H9 (cell line): ENCODE measurements around the gene ZNF202. TPM values are rescaled to one million over a fixed set of nuclear protein-coding genes. Genes with fewer than 3 reads are reported as not detected.

Experiments
- DNase-seq: peaks from one replicate; pipeline ENCODE4 v3.0.0-alpha.2; 2017
- H2AFZ ChIP-seq: one replicate; pipeline ENCODE4 v1.6.1; 2013; ENCODE audit warnings: mild to moderate bottlenecking, low read length, control low read depth, moderate library complexity
- H2AK5ac ChIP-seq: 2 replicates; pipeline ENCODE4 v1.6.1; 2013; ENCODE audit warnings: low read length, control low read depth, mixed read lengths; ENCODE audit not compliant: insufficient read length
- H2BK120ac ChIP-seq: one replicate; pipeline ENCODE4 v1.6.1; 2013; ENCODE audit warnings: low read depth, mild to moderate bottlenecking, low read length, control low read depth, inconsistent platforms; ENCODE audit not compliant: poor library complexity, severe bottlenecking
- H2BK12ac ChIP-seq: 2 replicates; pipeline ENCODE4 v1.6.1; 2013; ENCODE audit warnings: low read length, control low read depth, mixed read lengths, low read depth; ENCODE audit not compliant: insufficient read length
- H2BK15ac ChIP-seq: 2 replicates; pipeline ENCODE4 v1.6.1; 2013; ENCODE audit warnings: low read depth, low read length, control low read depth
- H2BK20ac ChIP-seq: one replicate; pipeline ENCODE4 v1.6.1; 2013; ENCODE audit warnings: low read depth, mild to moderate bottlenecking, low read length, control low read depth, inconsistent platforms; ENCODE audit not compliant: poor library complexity, severe bottlenecking
- H2BK5ac ChIP-seq: 2 replicates; pipeline ENCODE4 v1.6.1; 2013; ENCODE audit warnings: low read length, control low read depth, mixed read lengths; ENCODE audit not compliant: insufficient read length
- H3K14ac ChIP-seq: 2 replicates; pipeline ENCODE4 v1.6.1; 2013; ENCODE audit warnings: low read length, control low read depth; ENCODE audit not compliant: insufficient read depth
- H3K18ac ChIP-seq: 2 replicates; pipeline ENCODE4 v1.6.1; 2013; ENCODE audit warnings: low read depth, mild to moderate bottlenecking, mixed read lengths, low read length, control low read depth; ENCODE audit not compliant: insufficient read length
- H3K23ac ChIP-seq: 2 replicates; pipeline ENCODE4 v1.6.1; 2013; ENCODE audit warnings: low read length, control low read depth, mixed read lengths, low read depth; ENCODE audit not compliant: insufficient read length
- H3K23me2 ChIP-seq: 2 replicates; pipeline ENCODE4 v1.6.1; 2013; ENCODE audit warnings: low read depth, mild to moderate bottlenecking, mixed read lengths, low read length, control low read depth; ENCODE audit not compliant: insufficient read length, poor library complexity, severe bottlenecking
- H3K27ac ChIP-seq: 2 replicates; pipeline ENCODE4 v1.5.1; 2013; ENCODE audit warnings: low read length, control low read depth, mixed read lengths, low read depth; ENCODE audit not compliant: insufficient read length
- H3K27me3 ChIP-seq: 2 replicates; pipeline ENCODE4 v1.6.1; 2013; ENCODE audit warnings: low read length, control low read depth, inconsistent platforms; ENCODE audit not compliant: insufficient read depth
- H3K4ac ChIP-seq: 2 replicates; pipeline ENCODE4 v1.6.1; 2013; ENCODE audit warnings: low read depth, mild to moderate bottlenecking, control low read depth, inconsistent platforms, low read length, moderate library complexity
- H3K4me1 ChIP-seq: 2 replicates; pipeline ENCODE4 v1.6.1; 2013; ENCODE audit warnings: low read length, control low read depth, inconsistent platforms; ENCODE audit not compliant: insufficient read depth
- H3K4me2 ChIP-seq: 2 replicates; pipeline ENCODE4 v1.6.1; 2013; ENCODE audit warnings: low read length, control low read depth, mixed read lengths; ENCODE audit not compliant: insufficient read length, insufficient read depth
- H3K56ac ChIP-seq: 2 replicates; pipeline ENCODE4 v1.6.1; 2013; ENCODE audit warnings: low read depth, mild to moderate bottlenecking, mixed read lengths, low read length, control low read depth; ENCODE audit not compliant: insufficient read length
- H3K79me1 ChIP-seq: 2 replicates; pipeline ENCODE4 v1.6.1; 2013; ENCODE audit warnings: low read depth, mild to moderate bottlenecking, moderate library complexity, low read length, control low read depth, inconsistent platforms; ENCODE audit not compliant: insufficient read depth, poor library complexity, severe bottlenecking
- H3K79me2 ChIP-seq: 2 replicates; pipeline ENCODE4 v1.6.1; 2013; ENCODE audit warnings: low read length, control low read depth, inconsistent platforms; ENCODE audit not compliant: insufficient read depth
- H3K9ac ChIP-seq: 2 replicates; pipeline ENCODE4 v1.6.1; 2013; ENCODE audit warnings: low read length, control low read depth, mixed read lengths; ENCODE audit not compliant: insufficient read length; ENCODE audit errors: extremely low read depth
- H3K9me3 ChIP-seq: one replicate; pipeline ENCODE4 v1.6.1; 2013; ENCODE audit warnings: low read depth, low read length, inconsistent platforms; ENCODE audit not compliant: control insufficient read depth
- H3T11ph ChIP-seq: one replicate; pipeline ENCODE4 v1.6.1; 2013; ENCODE audit warnings: mild to moderate bottlenecking, low read length, control low read depth, inconsistent platforms
- H4K20me1 ChIP-seq: one replicate; pipeline ENCODE4 v1.6.1; 2013; ENCODE audit not compliant: control insufficient read depth, insufficient read length, insufficient read depth
- H4K5ac ChIP-seq: 2 replicates; pipeline ENCODE4 v1.6.1; 2013; ENCODE audit warnings: low read depth, mild to moderate bottlenecking, mixed read lengths, low read length, control low read depth; ENCODE audit not compliant: insufficient read length
- H4K8ac ChIP-seq: replicated peaks from 2 replicates; pipeline ENCODE4 v1.6.1; 2013; ENCODE audit warnings: low read length, control low read depth, mixed read lengths, low read depth; ENCODE audit not compliant: insufficient read length
- H4K91ac ChIP-seq: 2 replicates; pipeline ENCODE4 v1.6.1; 2013; ENCODE audit warnings: low read depth, mild to moderate bottlenecking, moderate library complexity, mixed read lengths, low read length, control low read depth; ENCODE audit not compliant: insufficient read length
- H3K27ac Mint-ChIP-seq, 3 experiments: 2 replicates in 2 of 3; 3 replicates in 1 of 3; pipeline ENCODE4 v1.8.0; 2020 to 2021; ENCODE audit warnings: mixed read lengths in 3 of 3, mild to moderate bottlenecking in 1 of 3, moderate library complexity in 1 of 3
- H3K27me3 Mint-ChIP-seq: 2 replicates; pipeline ENCODE4 v1.8.0; 2021; ENCODE audit warnings: low read depth, mild to moderate bottlenecking, moderate library complexity, mixed read lengths
- H3K36me3 Mint-ChIP-seq, 3 experiments: 2 replicates in 2 of 3; 3 replicates in 1 of 3; pipeline ENCODE4 v1.8.0; 2020 to 2021; ENCODE audit warnings: low read depth in 3 of 3, mixed read lengths in 3 of 3; ENCODE audit not compliant: insufficient read depth in 1 of 3
- H3K4me1 Mint-ChIP-seq, 2 experiments: 2 replicates each; pipeline ENCODE4 v1.8.0; 2020; ENCODE audit warnings: mixed read lengths in 2 of 2
- H3K4me3 Mint-ChIP-seq, 2 experiments: 2 replicates in 1 of 2; 3 replicates in 1 of 2; pipeline ENCODE4 v1.8.0; 2020 to 2021; ENCODE audit warnings: mild to moderate bottlenecking in 2 of 2, mixed read lengths in 2 of 2, moderate library complexity in 1 of 2
- H3K9me3 Mint-ChIP-seq, 2 experiments: 2 replicates in 1 of 2; 3 replicates in 1 of 2; pipeline ENCODE4 v1.8.0; 2020; ENCODE audit warnings: mild to moderate bottlenecking in 2 of 2, mixed read lengths in 2 of 2, moderate library complexity in 1 of 2
- CTCF ChIP-seq: fragments of 200-600 bp; sonication (generic); conservative IDR thresholded peaks from 3 replicates; pipeline ENCODE4 v1.8.0; 2021; ENCODE audit warnings: antibody characterized with exemption, mild to moderate bottlenecking
- WGBS: extraction: QIAGEN DNeasy Blood & Tissue Kit; methylation state at CpG from one replicate; pipeline ENCODE4 v1.1.7; 2013; ENCODE audit warnings: missing lambda C conversion rate, low lambda C conversion rate, mixed read lengths; ENCODE audit not compliant: insufficient read length; ENCODE audit errors: extremely low coverage; 5-methylcytosine and 5-hydroxymethylcytosine counted together
- total RNA-seq: library from RNA; stranded (reverse); gene quantifications from 2 replicates; pipeline ENCODE4 v1.2.1, GENCODE V29; 2021

The ZNF202 gene
- total RNA-seq, 1 experiment from 2014 or later: 49.2 TPM

GRCh38 chr11:123694551-123694950, 46.9 kb downstream of the ZNF202 start:
- no peak overlapping the region for H3K4me3 Mint-ChIP-seq
- H4K91ac ChIP-seq: no peak overlapping the region
- no peak overlapping the region for H3K18ac ChIP-seq
- H2AFZ ChIP-seq: no peak overlapping the region
- no peak overlapping the region for H3K23ac ChIP-seq
- no peaks in the 10 kb centered on the region for H3K4me1 ChIP-seq
- no peaks in the 10 kb centered on the region for H3K9me3 ChIP-seq
- no peak overlapping the region for H2BK5ac ChIP-seq
- TF ChIP-seq CTCF: no peak
- H4K8ac ChIP-seq: no peak overlapping the region
- DNase-seq: no peak
- H3K4me1 Mint-ChIP-seq: 0 out of 4 replicates have a peak, but pooled peaks cover 0 to 3% of the 10 kb centered on the region in 2 experiments
- no peaks in the 10 kb centered on the region for H3K23me2 ChIP-seq
- H3K36me3 Mint-ChIP-seq: no peaks in the 10 kb centered on the region
- no peaks in the 10 kb centered on the region for H3K27me3 ChIP-seq
- H3T11ph ChIP-seq: no peak overlapping the region
- no peak overlapping the region for H2BK20ac ChIP-seq
- no peak overlapping the region for H3K4me2 ChIP-seq
- H2BK12ac ChIP-seq: no peak overlapping the region
- peaks cover 7% of the 10 kb centered on the region; the same call in 1 of the 2 replicates for H3K27me3 Mint-ChIP-seq
- H3K56ac ChIP-seq: no peak overlapping the region
- no peak overlapping the region for H2BK15ac ChIP-seq
- H3K27ac Mint-ChIP-seq: no peak overlapping the region
- H3K4ac ChIP-seq: no peak overlapping the region
- H3K79me2 ChIP-seq: no peaks in the 10 kb centered on the region
- no CpG with 5 or more reads among the region's 2 CpGs for WGBS
- H3K27ac ChIP-seq: no peak overlapping the region
- H3K79me1 ChIP-seq: no peaks in the 10 kb centered on the region
- H4K5ac ChIP-seq: no peak overlapping the region
- H3K9me3 Mint-ChIP-seq: no peaks in the 10 kb centered on the region
- no peak overlapping the region for H2AK5ac ChIP-seq
- no peak overlapping the region for H3K14ac ChIP-seq
- no peaks in the 10 kb centered on the region for H4K20me1 ChIP-seq
- no peak overlapping the region for H3K9ac ChIP-seq
- no peak overlapping the region for H2BK120ac ChIP-seq
